AML-193 (cell line): ENCODE measurements around the gene RAVER2.
"Not testable (repeated sequence)": the region's sequence is repeated elsewhere in the genome, so short reads cannot be mapped to it uniquely, and the experiment has no call there.

Experiments used
- DNase-seq, 2 experiments: peaks; one replicate each; lab custom pipeline; 2025; lab: John Stamatoyannopoulos, UW

Gene RAVER2

DNA sequence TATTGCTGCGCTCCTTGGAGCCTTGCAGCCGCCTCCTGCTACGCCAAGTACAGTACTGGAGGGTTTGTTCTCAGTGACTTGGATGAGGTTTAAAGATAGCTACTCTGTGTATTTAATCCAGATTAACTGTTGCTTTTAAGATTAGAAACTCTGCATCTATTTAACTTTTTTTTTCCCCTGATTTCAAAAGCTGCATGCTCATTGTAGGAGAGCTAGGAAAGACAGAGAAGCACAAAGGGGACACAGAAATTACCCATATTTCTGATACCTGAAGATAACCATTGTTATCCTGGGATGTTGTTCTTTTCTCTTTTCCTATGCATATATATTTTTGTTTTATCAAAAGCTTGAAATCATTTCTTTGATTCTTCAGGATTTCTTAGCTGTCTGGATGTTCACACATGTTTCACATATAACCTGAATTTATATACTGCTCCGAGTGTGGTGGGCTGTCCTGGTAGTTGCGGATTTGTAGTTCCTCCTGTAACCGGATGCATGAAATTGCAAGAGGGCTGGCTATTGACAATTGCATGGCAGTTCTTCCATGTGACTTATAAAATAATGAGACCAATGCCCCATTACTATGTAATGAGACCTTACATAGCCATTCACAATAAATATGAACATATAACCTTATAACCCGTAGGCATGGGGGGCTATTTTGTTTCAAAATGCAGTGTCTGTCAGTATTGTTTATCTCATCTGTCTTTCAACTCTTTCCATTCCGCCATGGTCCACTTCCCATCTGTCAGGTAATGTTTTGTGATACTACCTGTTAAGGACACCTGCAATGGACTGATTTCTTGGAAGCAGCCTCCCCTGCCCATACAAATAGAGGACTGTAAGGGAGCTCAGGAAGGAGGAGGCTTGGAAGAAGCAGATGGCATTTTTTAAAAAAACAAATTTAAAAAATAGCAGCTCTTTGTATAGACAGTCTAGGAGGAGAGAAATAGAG lies 1.4 kb downstream of the RAVER2 start:
- DNase-seq, result peak; percentile 49 to 76

DNA sequence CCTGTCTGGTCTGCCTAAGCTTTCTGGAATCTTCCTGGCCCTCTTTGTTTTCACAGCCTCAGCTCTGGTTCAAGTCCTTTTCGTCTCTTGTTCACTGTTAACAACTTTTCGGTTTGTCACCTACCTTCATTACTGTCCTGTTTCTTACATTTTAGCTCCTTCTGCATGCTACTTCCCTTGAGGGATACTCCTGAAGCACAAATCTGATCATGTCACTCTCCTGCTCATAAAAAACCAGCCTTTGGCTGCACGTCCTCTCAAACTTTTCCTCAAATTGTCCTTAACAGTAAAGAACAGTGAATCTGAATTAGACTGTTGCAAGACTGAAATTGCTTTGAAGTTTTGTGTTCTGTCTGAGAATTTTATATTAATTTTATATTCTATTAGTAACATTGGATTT lies 3.3 kb downstream of the RAVER2 start:
- no peak for DNase-seq

DNA sequence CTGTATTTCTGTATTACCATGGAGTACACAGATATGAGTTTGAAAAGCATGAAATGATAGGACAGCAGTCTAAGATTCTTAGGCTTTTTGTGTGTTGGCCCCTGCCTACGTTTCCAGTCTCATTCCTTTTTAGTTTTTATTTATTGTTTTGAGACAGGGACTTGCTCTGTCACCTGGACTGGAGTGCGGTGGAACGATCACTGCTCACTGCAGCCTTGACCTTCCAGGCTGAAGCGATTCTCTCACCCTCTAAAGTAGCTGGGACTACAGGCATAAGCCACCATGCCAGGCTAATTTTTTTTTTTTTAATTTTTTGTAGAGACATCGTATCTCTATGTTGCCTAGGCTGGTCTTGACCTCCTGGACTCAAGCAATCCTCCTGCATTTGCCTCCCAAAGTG lies 3.8 kb downstream of the RAVER2 start:
- DNase-seq, result no peak

DNA sequence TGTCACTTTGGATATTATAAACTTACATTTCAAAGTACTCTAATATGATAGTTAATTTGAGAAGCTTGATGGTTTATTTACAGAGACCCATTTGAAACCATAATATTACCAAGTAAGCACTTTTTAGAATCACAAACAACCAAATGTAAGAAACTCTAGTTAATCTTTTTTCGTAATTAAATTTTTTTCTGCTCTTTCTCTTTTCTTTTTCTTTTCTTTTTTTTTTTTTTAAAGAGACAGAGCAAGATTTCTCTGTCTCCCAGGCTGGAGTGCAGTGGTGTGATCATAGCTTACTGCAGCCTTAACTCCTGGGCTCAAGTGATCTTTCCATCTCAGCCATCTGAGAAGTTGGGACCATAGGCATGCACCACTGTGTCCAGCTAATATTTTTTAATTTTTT lies 5.2 kb downstream of the RAVER2 start:
- DNase-seq, result no peak

DNA sequence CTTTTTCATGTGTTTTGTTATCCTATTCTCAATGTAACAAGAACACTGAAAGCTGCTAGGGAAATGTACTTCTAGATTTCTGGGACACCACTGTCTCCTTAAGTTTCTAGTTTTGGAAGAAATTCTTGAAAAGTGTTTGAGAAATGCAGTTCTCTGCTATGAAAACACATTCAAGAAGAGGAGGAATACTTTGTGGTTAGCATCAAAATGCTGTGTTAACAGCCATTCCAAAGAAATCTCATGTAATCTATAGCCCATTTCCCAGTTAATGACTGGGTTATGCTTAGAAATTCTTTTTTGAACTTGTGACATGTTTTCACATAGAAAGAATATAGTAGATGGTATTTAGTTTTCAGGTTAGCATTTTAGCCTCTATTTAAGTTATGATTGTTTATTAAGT lies 6.0 kb downstream of the RAVER2 start:
- no peak for DNase-seq

DNA sequence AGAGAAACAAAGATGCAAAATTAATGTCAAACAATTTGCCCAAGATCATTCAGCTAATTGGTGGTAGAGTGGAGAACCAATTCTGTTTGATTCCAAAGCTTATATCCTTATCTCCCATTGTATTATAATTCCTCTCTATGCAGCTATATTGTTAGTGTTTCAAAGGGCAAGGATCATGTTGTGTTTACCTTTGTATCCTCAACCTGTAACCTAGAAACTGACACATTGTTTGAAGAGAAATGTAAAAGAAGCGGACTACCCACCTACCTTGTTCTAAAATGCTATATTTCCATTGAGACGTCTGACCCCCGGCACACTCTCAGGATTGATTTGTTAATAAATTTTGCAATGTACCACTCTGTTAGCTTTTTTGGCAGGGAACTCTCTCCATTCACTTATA lies 9.3 kb downstream of the RAVER2 start:
- DNase-seq, result no peak

DNA sequence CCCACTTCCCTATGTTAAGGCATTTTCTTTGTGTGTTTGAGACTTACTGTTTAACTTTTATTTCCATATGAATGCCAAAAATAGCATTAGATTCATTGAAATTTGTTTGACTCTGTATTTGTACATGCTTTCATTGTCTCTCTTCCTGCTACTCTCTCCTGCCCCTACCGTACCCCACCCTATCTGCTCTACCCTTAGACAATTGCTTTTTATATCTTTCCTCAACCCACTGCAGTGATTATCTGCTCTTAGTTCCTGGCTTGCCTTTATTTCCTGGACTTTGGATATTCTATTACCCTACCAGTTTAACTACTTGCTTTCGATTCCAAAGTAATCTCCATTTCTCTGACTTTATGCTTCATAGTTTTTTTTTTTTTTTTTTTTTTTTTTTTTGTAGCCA lies 10.5 kb downstream of the RAVER2 start:
- no peak for DNase-seq

DNA sequence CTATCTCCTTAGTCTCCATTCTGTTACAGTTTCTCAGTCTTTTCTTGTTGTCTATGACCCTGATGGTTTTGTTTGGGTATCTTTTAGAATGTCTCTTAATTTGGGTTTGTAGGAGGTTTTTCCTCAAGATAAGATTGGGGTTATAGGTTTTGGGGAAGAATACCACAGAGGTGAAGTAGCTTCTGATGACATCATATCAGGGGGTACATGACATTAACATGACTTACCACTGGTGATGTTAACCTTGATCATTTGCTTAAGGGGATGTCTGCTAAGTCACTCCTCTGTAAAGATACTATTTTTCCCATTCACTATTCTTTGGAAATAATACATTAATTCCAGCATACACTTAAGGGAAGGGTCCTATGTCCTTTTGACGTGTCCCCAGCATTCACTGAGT lies 11.9 kb downstream of the RAVER2 start:
- DNase-seq, result no peak

DNA sequence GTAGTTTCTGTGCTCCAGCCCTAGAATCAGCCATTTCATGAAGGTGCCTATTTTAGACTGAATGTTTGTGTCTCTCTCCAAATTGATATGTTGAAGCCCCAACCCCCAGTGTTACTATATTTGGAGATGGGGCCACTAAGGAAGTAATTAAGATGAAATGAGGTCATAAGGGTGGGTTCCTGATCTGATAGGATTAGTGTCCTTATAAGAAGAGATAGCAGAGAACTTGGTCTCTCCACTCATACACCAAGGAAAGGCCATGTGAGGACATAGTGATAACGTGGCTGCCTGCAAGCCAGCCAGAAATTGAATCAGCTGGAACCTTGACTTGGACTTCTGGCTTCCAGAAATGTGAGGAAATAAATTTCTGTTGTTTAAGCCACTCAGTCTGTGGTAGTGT lies 12.3 kb downstream of the RAVER2 start:
- DNase-seq, result no peak

DNA sequence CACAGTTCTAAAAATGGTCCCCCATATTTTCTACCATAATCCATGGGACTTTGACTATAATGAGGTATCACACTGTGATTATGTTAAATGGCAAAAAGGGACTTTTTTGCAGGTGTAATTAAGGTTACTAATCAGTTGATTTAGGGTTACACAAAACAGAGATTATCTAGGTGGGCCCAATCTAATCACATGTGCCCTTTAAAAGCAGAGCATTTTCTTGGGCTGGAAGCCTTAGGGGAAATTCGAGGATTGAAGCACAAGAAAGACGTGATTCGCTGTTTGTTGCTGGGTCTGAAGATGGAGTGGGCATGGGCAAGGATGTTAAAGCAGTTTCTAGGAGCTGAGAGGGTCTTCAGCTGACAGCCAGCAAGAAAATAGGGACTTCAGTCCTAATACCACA lies 13.4 kb downstream of the RAVER2 start:
- no peak for DNase-seq

DNA sequence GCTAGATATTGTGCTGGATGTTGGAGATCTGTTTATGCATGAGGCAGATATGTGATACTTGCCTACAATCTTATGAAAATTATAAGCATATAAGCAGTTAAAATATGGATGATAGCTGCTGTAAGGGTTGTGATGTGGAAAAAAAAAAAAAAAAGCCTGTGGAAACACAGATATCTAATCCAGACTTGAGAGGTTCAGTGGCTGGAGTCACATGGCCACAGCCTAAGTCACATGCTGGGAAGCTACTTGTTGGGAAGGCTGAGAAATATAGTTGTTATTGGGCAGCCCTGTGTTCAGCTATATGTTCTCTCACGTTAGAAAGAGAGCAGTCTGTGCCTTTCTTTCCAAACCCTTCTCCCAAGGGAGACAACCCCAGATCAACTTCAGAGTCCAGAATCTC lies 15.1 kb downstream of the RAVER2 start:
- no peak for DNase-seq

DNA sequence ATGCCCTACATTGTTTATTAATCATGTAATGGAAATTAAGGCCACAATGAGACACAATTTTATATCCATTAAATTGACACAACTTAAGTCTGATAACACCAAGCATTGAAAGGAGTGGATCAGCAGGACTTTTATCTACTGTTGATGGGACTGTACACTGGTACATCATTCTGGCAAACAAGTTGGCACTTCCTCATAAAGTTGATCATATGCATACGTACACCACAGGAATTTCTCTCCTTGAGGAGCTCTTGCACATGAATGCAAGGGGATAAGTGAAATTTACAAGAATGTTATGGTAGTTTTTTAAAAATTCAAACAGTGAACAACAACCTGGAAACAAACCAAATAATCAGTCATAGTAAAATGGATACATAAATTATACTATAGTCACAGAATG lies 20.1 kb downstream of the RAVER2 start:
- DNase-seq, result no peak

DNA sequence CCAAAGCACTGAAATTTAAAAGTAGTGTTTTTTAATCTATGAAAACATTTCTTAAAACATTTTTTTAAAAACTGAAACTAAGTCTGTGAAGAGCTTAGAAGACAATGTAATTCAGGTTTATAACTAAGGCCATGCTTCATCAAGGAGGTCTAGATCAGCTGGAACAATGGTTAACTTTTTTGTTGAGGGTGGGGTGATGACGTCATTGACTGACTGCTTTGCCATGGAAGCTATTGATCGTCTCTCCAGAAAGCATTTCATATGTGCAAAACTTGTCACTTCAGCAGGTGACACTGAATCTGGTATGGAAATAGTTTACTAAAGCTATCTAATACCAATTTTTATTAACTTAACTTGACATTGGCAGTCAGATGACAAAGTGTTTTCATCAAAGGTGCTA lies 21.0 kb downstream of the RAVER2 start:
- no peak for DNase-seq

DNA sequence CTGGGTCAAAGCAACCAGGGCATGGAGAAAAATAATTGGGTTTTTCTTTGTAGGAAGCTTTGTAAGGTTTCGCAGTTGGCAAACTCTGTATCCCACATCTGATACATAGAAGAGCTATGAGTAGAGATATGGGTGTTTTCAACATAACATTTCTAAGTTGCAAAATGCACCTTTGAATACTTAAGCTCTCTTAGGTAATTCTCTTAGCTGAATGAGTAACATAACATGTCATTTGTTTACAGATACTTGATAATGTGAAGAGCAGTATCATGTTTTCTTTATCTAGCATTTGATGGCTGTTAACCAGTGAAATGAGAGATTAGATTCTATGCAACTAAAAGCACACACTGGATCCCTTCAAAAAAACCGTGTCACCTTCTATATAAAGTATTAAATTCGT lies 21.6 kb downstream of the RAVER2 start:
- no peak for DNase-seq

DNA sequence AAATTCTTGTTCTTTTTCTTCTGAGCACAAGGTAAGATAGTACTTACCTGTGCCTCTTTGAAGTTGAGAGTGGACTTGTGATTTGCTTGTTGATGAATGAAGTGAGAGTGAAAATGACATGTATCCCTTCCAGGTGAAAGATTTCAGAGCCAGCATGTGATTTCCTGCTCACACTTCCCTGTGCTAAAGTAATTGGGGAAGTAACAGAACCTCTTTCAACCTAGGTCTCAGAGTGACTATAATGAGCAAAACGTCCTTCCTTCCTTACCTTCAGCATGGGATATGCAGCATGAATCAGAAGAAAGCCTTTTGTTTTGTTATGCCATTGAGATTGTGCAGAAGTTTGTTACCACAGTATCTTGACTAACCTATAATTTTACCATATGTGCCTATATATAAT lies 24.6 kb downstream of the RAVER2 start:
- peak; percentile 23 to 32 for DNase-seq

DNA sequence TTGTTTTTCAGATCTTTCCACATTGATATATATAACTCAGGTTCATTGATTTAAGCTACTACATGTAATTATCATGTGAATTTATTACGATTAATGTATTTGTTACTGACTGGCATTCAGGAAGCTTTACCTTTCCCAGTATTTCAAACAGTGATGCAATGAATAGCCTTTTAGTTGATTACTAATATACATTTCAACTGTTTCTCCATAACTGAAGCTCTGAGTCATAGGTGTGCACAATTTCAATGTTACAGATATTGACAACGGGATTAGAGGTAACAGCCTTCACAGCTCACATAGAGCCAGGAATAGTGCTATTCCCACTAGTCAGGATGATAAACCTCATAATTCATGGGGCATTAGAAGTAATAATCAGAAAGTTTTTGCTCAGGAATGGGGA lies 25.1 kb downstream of the RAVER2 start:
- no peak for DNase-seq

DNA sequence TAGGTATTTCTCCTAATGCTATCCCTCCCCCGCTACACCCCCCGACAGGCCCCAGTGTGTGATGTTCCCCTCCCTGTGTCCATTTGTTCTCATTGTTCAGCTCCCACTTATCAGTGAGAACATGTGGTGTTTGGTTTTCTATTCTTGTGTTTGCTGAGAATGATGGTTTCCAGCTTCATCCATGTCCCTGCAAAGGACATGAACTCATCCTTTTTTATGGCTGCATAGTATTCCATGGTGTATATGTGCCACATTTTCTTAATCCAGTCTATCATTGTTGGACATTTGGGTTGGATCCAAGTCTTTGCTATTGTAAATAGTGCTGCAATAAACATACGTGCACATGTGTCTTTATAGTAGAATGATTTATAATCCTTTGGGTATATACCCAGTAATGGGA lies 28.4 kb downstream of the RAVER2 start:
- not testable (repeated sequence) for DNase-seq

DNA sequence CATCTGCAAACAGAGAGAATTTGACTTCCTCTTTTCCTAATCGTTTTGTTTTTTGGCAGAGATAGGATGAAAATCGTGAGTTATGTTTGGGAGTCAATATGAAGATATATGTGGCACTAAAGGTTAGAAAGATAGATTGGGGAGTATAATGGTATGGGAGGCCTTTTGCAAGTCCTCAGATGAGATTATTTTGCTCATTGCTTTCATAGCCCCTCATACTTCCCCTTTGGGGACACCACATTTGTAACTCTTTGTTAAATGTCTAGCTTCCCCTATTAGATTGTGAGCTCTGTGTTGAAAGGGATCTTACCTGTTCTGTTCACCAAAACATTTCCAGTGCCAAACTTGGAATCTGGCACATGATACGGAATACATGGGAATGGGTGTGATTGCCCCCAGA lies 30.2 kb downstream of the RAVER2 start:
- DNase-seq, result peak in 1 of 2 experiments; percentile 10

DNA sequence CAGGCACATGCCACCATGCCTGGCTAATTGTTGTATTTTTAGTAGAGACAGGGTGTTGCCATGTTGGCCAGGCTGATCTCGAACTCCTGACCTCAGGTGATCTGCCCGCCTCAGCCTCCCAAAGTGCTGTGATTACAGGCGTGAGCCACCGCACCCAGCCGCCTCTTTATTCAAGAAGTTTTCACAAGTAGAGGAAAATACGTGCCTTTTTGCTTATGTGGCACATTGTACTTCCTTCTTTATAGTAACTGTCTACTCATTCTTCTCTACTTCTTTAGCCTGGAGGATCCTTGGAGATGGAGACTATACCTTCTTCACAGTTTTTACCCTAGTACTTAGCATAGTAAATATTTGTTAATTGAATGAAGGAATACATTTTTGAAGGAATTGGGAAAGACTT lies 37.2 kb downstream of the RAVER2 start:
- DNase-seq, result not testable (repeated sequence)

DNA sequence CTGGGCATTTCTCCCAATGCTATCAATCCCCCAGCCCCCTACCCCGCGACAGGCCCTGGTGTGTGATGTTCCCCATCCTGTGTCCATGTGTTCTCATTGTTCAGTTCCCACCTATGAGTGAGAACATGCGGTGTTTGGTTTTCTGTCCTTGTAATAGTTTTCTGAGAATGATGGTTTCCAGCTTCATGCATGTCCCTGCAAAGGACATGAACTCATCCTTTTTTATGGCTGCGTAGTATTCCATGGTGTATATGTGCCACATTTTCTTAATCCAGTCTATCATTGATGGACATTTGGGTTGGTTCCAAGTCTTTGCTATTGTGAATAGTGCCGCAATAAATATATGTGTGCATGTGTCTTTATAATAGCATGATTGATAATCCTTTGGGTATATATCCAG lies 38.0 kb downstream of the RAVER2 start:
- DNase-seq, result not testable (repeated sequence)

DNA sequence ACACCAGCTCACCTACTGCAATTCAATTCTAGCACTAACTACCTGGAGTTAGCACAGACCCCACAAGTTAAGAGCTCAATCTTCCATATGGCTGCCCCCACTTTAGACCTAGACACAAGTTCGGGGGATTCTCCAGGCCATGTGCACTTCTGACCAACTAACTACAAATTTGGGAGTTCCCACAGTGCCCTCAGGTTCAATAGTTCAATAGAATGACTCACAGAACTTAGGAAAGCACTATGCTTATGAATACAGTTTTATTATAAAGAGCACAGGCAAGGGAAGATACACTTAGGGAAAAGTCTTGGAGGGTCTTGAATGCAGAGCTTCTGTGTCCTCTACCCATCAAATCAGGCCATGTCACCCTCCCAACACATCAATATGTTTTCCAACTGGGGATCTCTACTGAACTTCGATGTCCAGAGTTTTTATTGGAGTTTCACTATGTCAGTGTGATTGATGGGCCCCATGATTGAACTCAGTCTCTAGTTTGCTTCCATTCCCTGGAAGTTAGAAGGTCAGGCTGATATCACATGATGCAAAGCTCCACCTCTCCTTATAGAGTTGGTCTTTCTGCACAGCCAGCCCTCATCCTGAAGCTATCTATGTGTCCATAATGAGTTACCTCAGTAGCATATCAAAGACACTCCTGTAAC lies 46.1 kb downstream of the RAVER2 start:
- DNase-seq, result no peak

DNA sequence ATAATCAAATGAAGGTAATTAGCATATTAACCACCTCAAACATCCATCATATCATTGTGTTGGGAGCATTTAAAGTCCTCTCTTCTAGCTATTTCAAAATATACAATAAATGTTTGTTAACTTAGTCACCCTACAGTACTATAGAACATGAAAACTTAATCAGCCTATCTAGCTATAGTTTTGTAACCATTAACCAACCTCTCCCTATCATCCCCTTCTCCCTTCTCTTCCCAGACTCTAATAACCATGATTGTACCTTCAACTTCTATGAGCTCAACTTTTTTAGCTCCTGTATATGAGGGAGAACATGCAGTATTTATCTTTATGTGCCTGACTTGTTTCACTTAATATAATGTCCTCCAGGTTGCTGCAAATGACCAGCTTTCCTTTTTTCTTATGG lies 54.0 kb downstream of the RAVER2 start:
- DNase-seq, result no peak

DNA sequence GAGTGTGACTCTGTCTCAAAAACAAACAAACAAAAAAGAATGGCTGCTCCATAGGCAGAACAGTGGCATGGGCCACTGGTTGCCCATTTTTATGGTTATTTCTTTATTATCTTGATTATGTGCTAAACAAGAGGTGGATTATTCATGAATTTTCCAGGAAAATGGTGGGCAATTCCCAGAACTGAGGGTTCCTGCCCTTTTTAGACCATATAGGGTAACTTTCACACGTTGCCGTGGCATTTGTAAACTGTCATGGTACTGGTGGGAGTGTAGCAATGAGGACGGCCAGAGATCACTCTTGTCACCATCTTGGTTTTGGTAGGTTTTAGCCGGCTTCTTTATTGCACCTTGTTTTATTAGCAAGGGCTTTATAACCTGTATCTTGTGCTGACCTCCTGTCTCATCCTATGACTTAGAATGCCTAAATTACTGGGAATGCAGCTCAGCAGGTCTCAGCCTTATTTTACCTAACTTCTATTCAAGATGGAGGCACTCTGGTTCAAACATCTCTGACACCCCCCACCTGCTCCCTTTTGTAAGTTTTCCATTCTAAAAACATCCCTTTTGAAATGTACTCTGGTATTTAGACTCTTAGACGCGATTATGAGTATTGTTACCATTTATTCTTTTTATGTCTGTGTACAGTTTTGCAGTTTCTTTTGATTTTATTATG lies 57.1 kb downstream of the RAVER2 start:
- no peak for DNase-seq
